B cell (primary cell): ENCODE results near the gene ZDHHC7. TPM values are rescaled to one million over a fixed set of nuclear protein-coding genes. Genes with fewer than 3 reads are reported as not detected.
A peak's percentile ranks its signal among the peaks of the same experiment; 100 is the strongest.

Experiments
- ATAC-seq: fragments of 200-7000 bp; cut with Tn5 transposase; one replicate; pipeline ENCODE4 v1.10.0; 2021; ENCODE audit warnings: low read depth, mild to moderate bottlenecking, moderate number of reproducible peaks, moderate library complexity
- CTCF ChIA-PET: fragments of 350-600 bp; sonication (Branson Sonifier 250); formaldehyde crosslinking; loops from one replicate; lab custom pipeline; 2021; ENCODE audit warnings: antibody characterized with exemption, inconsistent platforms; lab: Charles Lee
- POLR2A ChIA-PET: fragments of 350-600 bp; sonication (Branson Sonifier 250); formaldehyde crosslinking; loops from one replicate; lab custom pipeline; 2021; ENCODE audit warnings: antibody characterized with exemption; lab: Charles Lee
- DNase-seq: peaks from one replicate; pipeline ENCODE4 v3.0.0; 2013
- H2AFZ ChIP-seq: 2 replicates; pipeline ENCODE4 v1.6.1; 2012; ENCODE audit warnings: mild to moderate bottlenecking, low read depth, low read length; ENCODE audit not compliant: insufficient read depth, poor library complexity, severe bottlenecking
- H3K27ac ChIP-seq, 2 donors: 1 replicate in 1 of 2; 2 replicates in 1 of 2; pipeline ENCODE4 v1.5.1; 2012 to 2013; ENCODE audit warnings: low read length in 2 of 2, mild to moderate bottlenecking in 2 of 2, moderate library complexity in 1 of 2
- H3K27me3 ChIP-seq, 4 experiments: fragments of 200-600 bp in 1 of 4; sonication (generic) in 1 of 4; replicated peaks in 1 of 4; 1 replicate in 2 of 4; 2 replicates in 2 of 4; pipeline versions ENCODE4 v1.6.1 to v1.7.0; 2013 to 2016; ENCODE audit warnings: low read length in 3 of 4, mild to moderate bottlenecking in 2 of 4, mixed read lengths in 1 of 4, moderate library complexity in 1 of 4; ENCODE audit not compliant: insufficient read depth in 4 of 4, control insufficient read depth in 3 of 4; ENCODE audit errors: control extremely low read depth in 1 of 4
- H3K36me3 ChIP-seq, 2 experiments: replicated peaks in 1 of 2; 1 replicate in 1 of 2; 2 replicates in 1 of 2; pipeline versions ENCODE4 v1.6.1 to v1.7.1; 2013; ENCODE audit warnings: low read length in 1 of 2; ENCODE audit not compliant: insufficient read depth in 2 of 2, control insufficient read depth in 1 of 2; ENCODE audit errors: control extremely low read depth in 1 of 2, extremely low read depth in 1 of 2
- H3K4me1 ChIP-seq, 2 donors: fragments of 200-600 bp in 1 of 2; sonication (generic) in 1 of 2; 1 replicate in 1 of 2; 2 replicates in 1 of 2; pipeline versions ENCODE4 v1.5.1 to v1.6.1; 2013 to 2017; ENCODE audit warnings: low read length in 2 of 2; ENCODE audit not compliant: control insufficient read depth in 2 of 2, insufficient read depth in 2 of 2
- H3K4me2 ChIP-seq: replicated peaks from 2 replicates; pipeline ENCODE3; 2012; ENCODE audit warnings: mild to moderate bottlenecking, low read depth, low read length; ENCODE audit not compliant: poor library complexity, severe bottlenecking
- H3K4me3 ChIP-seq, 5 experiments: fragments of 200-600 bp in 1 of 5; sonication (generic) in 1 of 5; 1 replicate in 3 of 5; 2 replicates in 2 of 5; pipeline versions ENCODE4 v1.5.1 to v1.7.0; 2011 to 2016; ENCODE audit warnings: low read length in 4 of 5, mild to moderate bottlenecking in 4 of 5, low read depth in 2 of 5, control low read depth in 1 of 5, moderate library complexity in 1 of 5; ENCODE audit not compliant: insufficient read depth in 1 of 5; ENCODE audit errors: control extremely low read depth in 1 of 5, extremely low read depth in 1 of 5
- H3K79me2 ChIP-seq: fragments of 200-600 bp; sonication (generic); one replicate; pipeline ENCODE4 v1.6.0; 2016; ENCODE audit warnings: low read length; ENCODE audit not compliant: control insufficient read depth, insufficient read depth
- H3K9ac ChIP-seq: fragments of 200-600 bp; sonication (generic); 2 replicates; pipeline ENCODE4 v1.6.1; 2017; ENCODE audit warnings: mild to moderate bottlenecking, low read length, moderate library complexity
- H3K9me3 ChIP-seq, 3 donors: one replicate each; pipeline versions ENCODE4 v1.6.1 to v1.7.1; 2013; ENCODE audit warnings: low read length in 2 of 3; ENCODE audit not compliant: control insufficient read depth in 2 of 3, insufficient read depth in 1 of 3; ENCODE audit errors: control extremely low read depth in 1 of 3
- H4K20me1 ChIP-seq: 2 replicates; pipeline ENCODE4 v1.6.0; 2012; ENCODE audit warnings: mild to moderate bottlenecking, low read length; ENCODE audit not compliant: insufficient read depth, control insufficient read depth, poor library complexity, severe bottlenecking
- H3K27ac Mint-ChIP-seq: one replicate; pipeline ENCODE4 v1.8.0; 2021; ENCODE audit warnings: mixed read lengths
- H3K27me3 Mint-ChIP-seq: one replicate; pipeline ENCODE4 v1.8.0; 2021; ENCODE audit warnings: mixed read lengths
- H3K4me1 Mint-ChIP-seq: one replicate; pipeline ENCODE4 v1.8.0; 2021; ENCODE audit warnings: mixed read lengths
- H3K4me3 Mint-ChIP-seq: one replicate; pipeline ENCODE4 v1.8.0; 2021; ENCODE audit warnings: mixed read lengths
- H3K9me3 Mint-ChIP-seq: one replicate; pipeline ENCODE4 v1.8.0; 2022; ENCODE audit warnings: mixed read lengths; ENCODE audit not compliant: insufficient read depth
- EZH2 ChIP-seq: IDR thresholded peaks from 2 replicates; pipeline ENCODE4 v1.6.1; 2012; ENCODE audit warnings: borderline replicate concordance, low read depth, mild to moderate bottlenecking, moderate library complexity, low read length; ENCODE audit not compliant: insufficient read depth, poor library complexity, severe bottlenecking
- WGBS: methylation state at CpG from one replicate; pipeline ENCODE4 v1.1.5; 2013; ENCODE audit warnings: missing lambda C conversion rate; ENCODE audit not compliant: insufficient coverage; 5-methylcytosine and 5-hydroxymethylcytosine counted together
- intact Hi-C: fragments of 100-400 bp; cut with micrococcal nuclease; formaldehyde crosslinking; loops from one replicate; pipeline ENCODE4 v1.10.0; 2022
- polyA plus RNA-seq: library from polyadenylated mRNA; depleted of rRNA; stranded (reverse); fragments of >200 nt; gene quantifications from 2 replicates; pipeline ENCODE4 v1.2.3, GENCODE V29; 2012
- total RNA-seq, 2 donors: library from RNA; stranded (reverse); fragments of 120-200 nt in 1 of 2; gene quantifications; 1 replicate in 1 of 2; 2 replicates in 1 of 2; pipeline versions ENCODE4 v1.2.3 to v1.2.4, GENCODE V29; 2013 to 2022
- TF ChIP-seq, protein P1 (sequence below): fragments of 200-600 bp; IDR thresholded peaks from one replicate; pipeline ENCODE4 v1.8.0; 2022; ENCODE audit warnings: antibody characterized with exemption, mild to moderate bottlenecking

ZDHHC7 gene
- total and polyA plus RNA-seq, 2 donors (not counting 1 experiment from before 2014, with no cell fraction given) = 25.2 to 36.1 TPM

DNA sequence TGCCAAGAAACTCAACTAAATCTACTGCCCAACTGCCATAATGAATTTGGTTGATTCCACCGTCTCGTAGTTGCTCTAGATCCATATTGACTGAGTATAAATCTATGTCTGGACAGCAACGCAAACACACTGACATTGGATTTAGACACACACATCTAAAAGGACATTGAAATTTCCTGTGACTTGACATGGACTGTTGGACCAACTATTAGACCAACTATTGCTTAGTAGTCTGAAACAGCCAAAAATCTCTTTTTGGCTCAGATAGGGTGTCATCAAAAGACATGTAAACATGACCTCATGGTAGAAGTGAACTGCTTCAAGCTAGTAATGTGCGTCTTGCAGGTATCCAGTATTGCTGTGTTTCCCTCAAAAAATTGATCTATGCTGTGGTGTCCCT lies 47.6 kb upstream of the ZDHHC7 start:
- Histone ChIP-seq H3K9ac (no peak overlapping the region), H3K27ac (no peak overlapping the region), H3K36me3 (no peaks in the 10 kb centered on the region), H3K4me1 (peaks cover 46 to 48% of the 10 kb centered on the region in 2 donors), H3K4me3 (no peak overlapping the region), H3K4me2 (no peak overlapping the region), H3K9me3 (no peaks in the 10 kb centered on the region), H3K27me3 (peaks cover 0 to 2% (median 0%) of the 10 kb centered on the region in 4 experiments), H3K79me2 (no peaks in the 10 kb centered on the region), H2AFZ (no peak overlapping the region), H4K20me1 (no peaks in the 10 kb centered on the region)
- no peak overlapping the region for H3K4me3 Mint-ChIP-seq
- peaks cover 15% of the 10 kb centered on the region for H3K27me3 Mint-ChIP-seq
- intact Hi-C loops = no loop called here
- ChIA-PET CTCF (interaction anchor here (0.9 to 1.0 kb wide), 2 partner anchors 76 to 88 kb away, joined by 3 read pairs; no protein-coding TSS in a partner anchor), POLR2A (no interaction called here)
- H3K27ac Mint-ChIP-seq = no peak overlapping the region
- H3K4me1 Mint-ChIP-seq = peaks cover 44% of the 10 kb centered on the region
- no peaks in the 10 kb centered on the region for H3K9me3 Mint-ChIP-seq
- 71% methylated on average over 2 of the region's 4 CpGs for WGBS
- ATAC-seq = no peak
- DNase-seq = no peak
- TF ChIP-seq, protein P1, sequence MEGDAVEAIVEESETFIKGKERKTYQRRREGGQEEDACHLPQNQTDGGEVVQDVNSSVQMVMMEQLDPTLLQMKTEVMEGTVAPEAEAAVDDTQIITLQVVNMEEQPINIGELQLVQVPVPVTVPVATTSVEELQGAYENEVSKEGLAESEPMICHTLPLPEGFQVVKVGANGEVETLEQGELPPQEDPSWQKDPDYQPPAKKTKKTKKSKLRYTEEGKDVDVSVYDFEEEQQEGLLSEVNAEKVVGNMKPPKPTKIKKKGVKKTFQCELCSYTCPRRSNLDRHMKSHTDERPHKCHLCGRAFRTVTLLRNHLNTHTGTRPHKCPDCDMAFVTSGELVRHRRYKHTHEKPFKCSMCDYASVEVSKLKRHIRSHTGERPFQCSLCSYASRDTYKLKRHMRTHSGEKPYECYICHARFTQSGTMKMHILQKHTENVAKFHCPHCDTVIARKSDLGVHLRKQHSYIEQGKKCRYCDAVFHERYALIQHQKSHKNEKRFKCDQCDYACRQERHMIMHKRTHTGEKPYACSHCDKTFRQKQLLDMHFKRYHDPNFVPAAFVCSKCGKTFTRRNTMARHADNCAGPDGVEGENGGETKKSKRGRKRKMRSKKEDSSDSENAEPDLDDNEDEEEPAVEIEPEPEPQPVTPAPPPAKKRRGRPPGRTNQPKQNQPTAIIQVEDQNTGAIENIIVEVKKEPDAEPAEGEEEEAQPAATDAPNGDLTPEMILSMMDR = no peak
- no peak for TF ChIP-seq EZH2

DNA sequence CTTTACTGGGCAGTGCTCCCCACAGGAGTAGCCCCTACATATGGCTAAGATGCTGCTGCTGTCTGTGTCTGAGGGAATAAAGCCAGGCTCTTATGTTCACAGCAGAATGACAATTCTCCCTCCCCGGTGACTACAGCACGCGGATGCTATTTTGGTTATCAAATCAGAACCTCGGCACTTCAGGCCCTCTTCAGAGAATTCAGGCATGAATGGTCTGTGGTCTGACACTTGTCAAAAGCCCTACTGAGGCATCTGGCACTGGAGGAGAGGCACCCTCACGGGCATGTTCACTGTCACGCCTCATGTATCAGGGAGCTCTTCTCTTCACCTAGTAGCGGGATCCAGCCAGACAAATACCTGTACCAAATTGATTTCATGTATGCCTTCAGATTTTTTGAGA lies 46.6 kb upstream of the ZDHHC7 start:
- peak overlapping the region; percentile 49 for H3K4me2 ChIP-seq
- no peak overlapping the region for H3K27ac Mint-ChIP-seq
- H4K20me1 ChIP-seq = no peaks in the 10 kb centered on the region
- intact Hi-C loops = no loop called here
- peaks cover 46 to 48% of the 10 kb centered on the region in 2 donors for H3K4me1 ChIP-seq
- no peaks in the 10 kb centered on the region for H3K36me3 ChIP-seq
- WGBS = 7% methylated on average over 7 of the region's 7 CpGs
- POLR2A ChIA-PET = no interaction called here
- H3K4me3 Mint-ChIP-seq = peak overlapping the region; percentile 30
- peaks cover 0 to 2% (median 0%) of the 10 kb centered on the region in 4 experiments for H3K27me3 ChIP-seq
- H3K4me3 ChIP-seq = no peak overlapping the region
- CTCF ChIA-PET = interaction anchor here (0.6 kb wide), 1 partner anchor 29 kb away, joined by 3 read pairs; no protein-coding TSS in a partner anchor
- no peak overlapping the region for H3K27ac ChIP-seq
- H3K27me3 Mint-ChIP-seq = peaks cover 15% of the 10 kb centered on the region
- no peaks in the 10 kb centered on the region for H3K9me3 ChIP-seq
- TF ChIP-seq EZH2 = no peak
- TF ChIP-seq, protein P1 = no peak
- H2AFZ ChIP-seq = no peak overlapping the region
- DNase-seq = peak; percentile 43
- no peaks in the 10 kb centered on the region for H3K9me3 Mint-ChIP-seq
- no peaks in the 10 kb centered on the region for H3K79me2 ChIP-seq
- peaks cover 44% of the 10 kb centered on the region for H3K4me1 Mint-ChIP-seq
- peak; percentile 25 for ATAC-seq
- no peak overlapping the region for H3K9ac ChIP-seq
